DOHH2 (cell line): ENCODE data around the gene HSD17B12.

Source experiments
- EZH2phosphoT487 ChIP-seq: fragments of 200-600 bp; sonication (generic); IDR thresholded peaks from 2 replicates; pipeline ENCODE4 v1.6.1; 2017; ENCODE audit warnings: borderline replicate concordance, mild to moderate bottlenecking, antibody characterized with exemption, low read length, moderate library complexity, mixed read lengths
- TF ChIP-seq, protein P1 (sequence below): fragments of 200-600 bp; sonication (generic); IDR thresholded peaks from one replicate; pipeline ENCODE4 v1.5.1; 2014; ENCODE audit warnings: antibody characterized with exemption, mild to moderate bottlenecking, low read depth, low read length; ENCODE audit not compliant: poor library complexity, severe bottlenecking

GRCh38 chr11:43845816-43846215 lies 165.3 kb downstream of the HSD17B12 start:
- TF ChIP-seq, protein P1, sequence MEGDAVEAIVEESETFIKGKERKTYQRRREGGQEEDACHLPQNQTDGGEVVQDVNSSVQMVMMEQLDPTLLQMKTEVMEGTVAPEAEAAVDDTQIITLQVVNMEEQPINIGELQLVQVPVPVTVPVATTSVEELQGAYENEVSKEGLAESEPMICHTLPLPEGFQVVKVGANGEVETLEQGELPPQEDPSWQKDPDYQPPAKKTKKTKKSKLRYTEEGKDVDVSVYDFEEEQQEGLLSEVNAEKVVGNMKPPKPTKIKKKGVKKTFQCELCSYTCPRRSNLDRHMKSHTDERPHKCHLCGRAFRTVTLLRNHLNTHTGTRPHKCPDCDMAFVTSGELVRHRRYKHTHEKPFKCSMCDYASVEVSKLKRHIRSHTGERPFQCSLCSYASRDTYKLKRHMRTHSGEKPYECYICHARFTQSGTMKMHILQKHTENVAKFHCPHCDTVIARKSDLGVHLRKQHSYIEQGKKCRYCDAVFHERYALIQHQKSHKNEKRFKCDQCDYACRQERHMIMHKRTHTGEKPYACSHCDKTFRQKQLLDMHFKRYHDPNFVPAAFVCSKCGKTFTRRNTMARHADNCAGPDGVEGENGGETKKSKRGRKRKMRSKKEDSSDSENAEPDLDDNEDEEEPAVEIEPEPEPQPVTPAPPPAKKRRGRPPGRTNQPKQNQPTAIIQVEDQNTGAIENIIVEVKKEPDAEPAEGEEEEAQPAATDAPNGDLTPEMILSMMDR: no peak
- no peak for TF ChIP-seq EZH2phosphoT487
